GM12878 (cell line): Measurements from ENCODE around the gene PTPRN2. TPM values are rescaled to one million over a fixed set of nuclear protein-coding genes. Genes with fewer than 3 reads are reported as not detected.

Experiments
- ATAC-seq: fragments of 200-7000 bp; cut with Tn5 transposase; 3 replicates; pipeline ENCODE4 v1.9.1; 2020; ENCODE audit warnings: mild to moderate bottlenecking, moderate library complexity
- BruUV-seq: library from RNA; stranded (reverse); fragments of 400-500 nt; replicated peaks from 2 replicates; lab custom pipeline; 2021; lab: Mats Ljungman, UMichigan
- CTCF ChIA-PET: fragments of 300-600 bp; sonication (Branson Sonifier 250); formaldehyde crosslinking; extraction: SDS; loops from one replicate; lab custom pipeline; 2021; ENCODE audit warnings: inconsistent platforms; lab: Yijun Ruan, JAX
- POLR2A ChIA-PET: fragments of 350-600 bp; formaldehyde crosslinking; extraction: SDS; loops from one replicate; lab custom pipeline; 2021; ENCODE audit warnings: inconsistent platforms; lab: Charles Lee
- RAD21 ChIA-PET: fragments of 300-600 bp; sonication (Branson Sonifier 250); formaldehyde crosslinking; loops from one replicate; lab custom pipeline; 2023; ENCODE audit warnings: antibody characterized with exemption; ENCODE audit not compliant: unreplicated experiment; lab: Charles Lee
- SMC1A ChIA-PET: fragments of 300-600 bp; sonication (Branson Sonifier 250); formaldehyde crosslinking; loops from one replicate; lab custom pipeline; 2023; ENCODE audit not compliant: unreplicated experiment, uncharacterized antibody; lab: Charles Lee
- DNase-seq: peaks from one replicate; pipeline ENCODE4 v3.0.0-alpha.2; 2011; ENCODE audit warnings: low read depth, low spot score
- FAIRE-seq: peaks from 3 replicates; lab custom pipeline; 2011; peaks lifted over from hg19 to GRCh38; lab: Jason Lieb, UNC
- H2AFZ ChIP-seq: 2 replicates; pipeline ENCODE4 v1.6.0; 2011; ENCODE audit warnings: low read depth, low read length, control low read depth; ENCODE audit not compliant: control insufficient read depth
- H3K27ac ChIP-seq: 2 replicates; pipeline ENCODE4 v1.5.1; 2011; ENCODE audit warnings: control low read depth; ENCODE audit not compliant: control insufficient read depth, insufficient read depth
- H3K27me3 ChIP-seq, 2 experiments: replicated peaks in 1 of 2; 2 replicates each; pipeline versions ENCODE4 v1.6.0 to v1.6.1; 2011; ENCODE audit warnings: low read length in 1 of 2; ENCODE audit not compliant: control insufficient read depth in 2 of 2, insufficient read depth in 2 of 2
- H3K36me3 ChIP-seq, 2 experiments: 2 replicates each; pipeline ENCODE4 v1.5.1; 2011; ENCODE audit warnings: low read length in 1 of 2; ENCODE audit not compliant: control insufficient read depth in 2 of 2, insufficient read depth in 2 of 2
- H3K4me1 ChIP-seq: 2 replicates; pipeline ENCODE4 v1.6.1; 2011; ENCODE audit warnings: mild to moderate bottlenecking, low read length, moderate library complexity, mixed read lengths; ENCODE audit not compliant: control insufficient read depth, insufficient read depth
- H3K4me2 ChIP-seq: 2 replicates; pipeline ENCODE4 v1.6.0; 2011; ENCODE audit warnings: control low read depth; ENCODE audit not compliant: control insufficient read depth, insufficient read depth
- H3K4me3 ChIP-seq: fragments of 200-600 bp; sonication (generic); 2 replicates; pipeline ENCODE4 v1.5.1; 2016
- H3K79me2 ChIP-seq: 2 replicates; pipeline ENCODE4 v1.6.0; 2011; ENCODE audit warnings: low read length; ENCODE audit not compliant: control insufficient read depth, insufficient read depth
- H3K9ac ChIP-seq: 2 replicates; pipeline ENCODE4 v1.8.0; 2011; ENCODE audit warnings: low read length, control low read depth, mixed read lengths; ENCODE audit not compliant: control insufficient read depth, insufficient read depth
- H3K9me3 ChIP-seq: replicated peaks from 3 replicates; pipeline ENCODE4 v1.5.1; 2011; ENCODE audit warnings: mild to moderate bottlenecking, low read length; ENCODE audit not compliant: control insufficient read depth, insufficient read depth
- H4K20me1 ChIP-seq: 2 replicates; pipeline ENCODE4 v1.6.0; 2011; ENCODE audit not compliant: control insufficient read depth, insufficient read depth
- CBX3 ChIP-seq: fragments of 200-600 bp; sonication (generic); IDR thresholded peaks from 2 replicates; pipeline ENCODE4 v1.6.1; 2016; ENCODE audit warnings: low read depth, borderline replicate concordance
- DPF2 ChIP-seq: fragments of 450-650 bp; IDR thresholded peaks from 2 replicates; pipeline ENCODE4 v1.6.1; 2017; ENCODE audit warnings: mild to moderate bottlenecking
- EP300 ChIP-seq, 2 experiments: fragments of 150-350 bp in 1 of 2; IDR thresholded peaks; 2 replicates each; pipeline ENCODE4 v1.6.1; 2011 to 2012; ENCODE audit warnings: low read depth in 2 of 2, low read length in 2 of 2, borderline replicate concordance in 1 of 2, improper control_type of control experiment in 1 of 2, inconsistent platforms in 1 of 2; ENCODE audit not compliant: control insufficient read depth in 1 of 2
- HDAC2 ChIP-seq: fragments of 200-600 bp; sonication (generic); IDR thresholded peaks from 2 replicates; pipeline ENCODE4 v1.6.1; 2017
- LARP7 ChIP-seq: fragments of 450-650 bp; IDR thresholded peaks from 2 replicates; pipeline ENCODE4 v1.6.1; 2017; ENCODE audit warnings: mild to moderate bottlenecking
- MLLT1 ChIP-seq: fragments of 450-650 bp; IDR thresholded peaks from 2 replicates; pipeline ENCODE4 v1.6.1; 2016; ENCODE audit warnings: mild to moderate bottlenecking
- MTA3 ChIP-seq: IDR thresholded peaks from 2 replicates; pipeline ENCODE4 v1.6.1; 2012; ENCODE audit warnings: low read length, inconsistent platforms, borderline replicate concordance
- NBN ChIP-seq: fragments of 450-650 bp; IDR thresholded peaks from 2 replicates; pipeline ENCODE4 v1.6.1; 2016
- RAD21 ChIP-seq: IDR thresholded peaks from 2 replicates; pipeline ENCODE4 v1.6.1; 2011; ENCODE audit warnings: mild to moderate bottlenecking, low read depth, low read length, moderate library complexity; ENCODE audit not compliant: insufficient read depth
- SPI1 ChIP-seq: IDR thresholded peaks from 2 replicates; pipeline ENCODE4 v1.6.1; 2011; ENCODE audit warnings: low read depth, mild to moderate bottlenecking, low read length, moderate library complexity, borderline replicate concordance; ENCODE audit not compliant: insufficient read depth
- SRF ChIP-seq, 2 experiments: IDR thresholded peaks; 2 replicates each; pipeline ENCODE4 v1.6.1; 2011; ENCODE audit warnings: low read depth in 2 of 2, low read length in 2 of 2, mild to moderate bottlenecking in 1 of 2, moderate library complexity in 1 of 2
- SUZ12 ChIP-seq: fragments of 200-600 bp; sonication (generic); IDR thresholded peaks from one replicate; pipeline ENCODE4 v1.6.1; 2018; ENCODE audit warnings: antibody characterized with exemption, mild to moderate bottlenecking; ENCODE audit not compliant: unreplicated experiment
- YBX1 ChIP-seq: fragments of 450-650 bp; IDR thresholded peaks from 2 replicates; pipeline ENCODE4 v1.6.1; 2016; ENCODE audit warnings: antibody characterized with exemption
- ZNF384 ChIP-seq: IDR thresholded peaks from 2 replicates; pipeline ENCODE4 v1.6.1; 2012; ENCODE audit warnings: low read depth, mild to moderate bottlenecking, low read length, improper control_type of control experiment, borderline replicate concordance
- WGBS: methylation state at CpG from one replicate; pipeline ENCODE4 v1.1.6; 2016; ENCODE audit warnings: low lambda C conversion rate; ENCODE audit not compliant: insufficient replicate concordance, insufficient coverage; ENCODE audit errors: missing lambda C conversion rate; 5-methylcytosine and 5-hydroxymethylcytosine counted together
- in situ Hi-C: fragments of 300-500 bp; cut with MboI; formaldehyde crosslinking; loops from 9 replicates; pipeline ENCODE4 v1.14.3; 2018; ENCODE audit warnings: mixed read lengths
- intact Hi-C: fragments of 100-400 bp; cut with micrococcal nuclease; formaldehyde crosslinking; loops from one replicate; pipeline ENCODE4 v1.14.2; 2022; ENCODE audit not compliant: unreplicated experiment
- polyA plus RNA-seq, 11 experiments: library from polyadenylated mRNA; depleted of rRNA in 4 of 11; unstranded in 6 of 11; stranded (reverse) in 5 of 11; fragments of >200 nt; fragmentation: Nextera tagmentation in 4 of 11; fragmentation: Illumina TruSeq in 1 of 11; extraction: Ambion mirVana in 4 of 11; extraction: Trizol in 1 of 11; gene quantifications; 1 replicate in 1 of 11; 2 replicates in 10 of 11; pipeline versions ENCODE4 v1.2.1 to v1.2.3, GENCODE V29; 2011 to 2016; ENCODE audit warnings: inconsistent platforms in 2 of 11, missing spikeins in 2 of 11, low read depth in 1 of 11
- total RNA-seq, 4 experiments: library from RNA; depleted of rRNA in 3 of 4; stranded (reverse); fragments of >200 nt in 3 of 4; fragmentation: Illumina TruSeq in 1 of 4; extraction: Trizol in 1 of 4; gene quantifications; 2 replicates each; pipeline versions ENCODE4 v1.2.1 to v1.2.3, GENCODE V29; 2013 to 2021
- TF ChIP-seq, protein P1 (sequence below): IDR thresholded peaks from 2 replicates; pipeline ENCODE4 v1.6.1; 2012; ENCODE audit warnings: low read depth, low read length, improper control_type of control experiment
- TF ChIP-seq, protein P2 (sequence below): fragments of 450-650 bp; IDR thresholded peaks from 2 replicates; pipeline ENCODE4 v1.6.1; 2017; ENCODE audit warnings: mild to moderate bottlenecking

The PTPRN2 gene
- total and polyA plus RNA-seq, 10 of the 15 experiments (the other 5 are each of a cell fraction or from before 2014, with no cell fraction given): 5.4 TPM; not detected in 9

- TF ChIP-seq MTA3: no peak
- TF ChIP-seq SUZ12: no peak
- TF ChIP-seq EP300 (IDR thresholded peaks at IDR 0.05; ENCODE audit: borderline replicate concordance in 1 of 2, control insufficient read depth in 1 of 2, low read depth in 2 of 2, low read length in 2 of 2): no peak
Measured at GRCh38 chr7:157859915-157860314, 727.7 kb downstream of the PTPRN2 start (continued).

- H4K20me1 ChIP-seq: no peaks in the 10 kb centered on the region
- in situ Hi-C loops: no loop called here
- no peak overlapping the region for H2AFZ ChIP-seq
- H3K9me3 ChIP-seq: peaks cover 2% of the 10 kb centered on the region; the same call in 1 of the 3 replicates
- 62% methylated on average over 20 of the region's 21 CpGs for WGBS
- no peak for DNase-seq
- RAD21 ChIA-PET: no interaction called here
- H3K4me2 ChIP-seq: no peak overlapping the region
- ATAC-seq: no peak
- intact Hi-C loops: no loop called here
- no peaks in the 10 kb centered on the region for H3K27me3 ChIP-seq
- H3K4me3 ChIP-seq: no peak overlapping the region
- no peak overlapping the region for H3K9ac ChIP-seq
- POLR2A ChIA-PET: no interaction called here
- FAIRE-seq: no peak
- SMC1A ChIA-PET: no interaction called here
- CTCF ChIA-PET: no interaction called here
- no peak for TF ChIP-seq CBX3
- TF ChIP-seq, protein P1, sequence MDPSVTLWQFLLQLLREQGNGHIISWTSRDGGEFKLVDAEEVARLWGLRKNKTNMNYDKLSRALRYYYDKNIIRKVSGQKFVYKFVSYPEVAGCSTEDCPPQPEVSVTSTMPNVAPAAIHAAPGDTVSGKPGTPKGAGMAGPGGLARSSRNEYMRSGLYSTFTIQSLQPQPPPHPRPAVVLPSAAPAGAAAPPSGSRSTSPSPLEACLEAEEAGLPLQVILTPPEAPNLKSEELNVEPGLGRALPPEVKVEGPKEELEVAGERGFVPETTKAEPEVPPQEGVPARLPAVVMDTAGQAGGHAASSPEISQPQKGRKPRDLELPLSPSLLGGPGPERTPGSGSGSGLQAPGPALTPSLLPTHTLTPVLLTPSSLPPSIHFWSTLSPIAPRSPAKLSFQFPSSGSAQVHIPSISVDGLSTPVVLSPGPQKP: no peak
- TF ChIP-seq ZNF384: no peak
- no peak for TF ChIP-seq MLLT1
- TF ChIP-seq SRF (IDR thresholded peaks at IDR 0.05; ENCODE audit: low read depth in 2 of 2, low read length in 2 of 2): no peak
- no peak for TF ChIP-seq SPI1
- no peak for TF ChIP-seq NBN
- TF ChIP-seq RAD21: no peak
- TF ChIP-seq, protein P2, sequence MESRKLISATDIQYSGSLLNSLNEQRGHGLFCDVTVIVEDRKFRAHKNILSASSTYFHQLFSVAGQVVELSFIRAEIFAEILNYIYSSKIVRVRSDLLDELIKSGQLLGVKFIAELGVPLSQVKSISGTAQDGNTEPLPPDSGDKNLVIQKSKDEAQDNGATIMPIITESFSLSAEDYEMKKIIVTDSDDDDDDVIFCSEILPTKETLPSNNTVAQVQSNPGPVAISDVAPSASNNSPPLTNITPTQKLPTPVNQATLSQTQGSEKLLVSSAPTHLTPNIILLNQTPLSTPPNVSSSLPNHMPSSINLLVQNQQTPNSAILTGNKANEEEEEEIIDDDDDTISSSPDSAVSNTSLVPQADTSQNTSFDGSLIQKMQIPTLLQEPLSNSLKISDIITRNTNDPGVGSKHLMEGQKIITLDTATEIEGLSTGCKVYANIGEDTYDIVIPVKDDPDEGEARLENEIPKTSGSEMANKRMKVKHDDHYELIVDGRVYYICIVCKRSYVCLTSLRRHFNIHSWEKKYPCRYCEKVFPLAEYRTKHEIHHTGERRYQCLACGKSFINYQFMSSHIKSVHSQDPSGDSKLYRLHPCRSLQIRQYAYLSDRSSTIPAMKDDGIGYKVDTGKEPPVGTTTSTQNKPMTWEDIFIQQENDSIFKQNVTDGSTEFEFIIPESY: no peak
- TF ChIP-seq HDAC2: no peak
- no peak for TF ChIP-seq DPF2
- TF ChIP-seq YBX1: no peak
- no peak for TF ChIP-seq LARP7
- TF ChIP-seq, all 136 proteins: peak for 0
- Histone ChIP-seq H3K4me1 (no peaks in the 10 kb centered on the region), H3K36me3 (no peaks in the 10 kb centered on the region), H3K79me2 (no peaks in the 10 kb centered on the region), H3K27ac (no peak overlapping the region)
- BruUV-seq: no TSS peak
Measured at GRCh38 chr7:157857578-157858075, 730.0 kb downstream of the PTPRN2 start.
